Renal cortex interstitium (tissue), 11 donors: ENCODE results near the gene CCNG1. TPM values are rescaled to one million over a fixed set of nuclear protein-coding genes. Genes with fewer than 3 reads are reported as not detected.
"Not testable (repeated sequence)": the region's sequence is repeated elsewhere in the genome, so short reads cannot be mapped to it uniquely, and the experiment has no call there.

Experiments
- DNase-seq, 11 donors: peaks; one replicate each; pipeline ENCODE4 v3.0.0-alpha.2; 2013; ENCODE audit warnings: low read depth in 9 of 11, low spot score in 4 of 11; ENCODE audit errors: extremely low read depth in 1 of 11
- polyA plus RNA-seq, 3 donors: library from polyadenylated mRNA; unstranded; fragments of 120-200 nt; gene quantifications; one replicate each; pipeline ENCODE4 v1.2.1, GENCODE V29; 2013; ENCODE audit not compliant: insufficient read length in 3 of 3

The CCNG1 gene
- polyA plus RNA-seq, 3 donors, result 178 to 247 (median 199) TPM

DNA sequence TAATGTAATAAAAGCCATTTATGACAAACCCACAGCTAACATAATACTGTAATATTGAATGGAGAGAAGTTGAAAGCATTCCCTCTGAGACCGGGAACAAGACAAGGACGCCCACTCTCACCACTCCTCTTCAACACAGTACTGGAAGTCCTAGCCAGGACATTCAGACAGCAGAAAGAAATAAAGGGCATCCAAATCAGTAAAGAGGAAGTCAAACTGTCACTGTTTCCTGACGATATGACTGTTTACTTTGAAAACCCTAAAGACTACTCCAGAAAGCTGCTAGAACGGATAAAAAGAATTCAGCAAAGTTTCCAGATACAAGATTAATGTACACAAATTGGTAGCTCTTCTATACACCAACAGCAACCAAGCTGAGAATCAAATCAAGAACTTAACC, 11.3 kb upstream of the CCNG1 start:
- DNase-seq, result not testable (repeated sequence)

DNA sequence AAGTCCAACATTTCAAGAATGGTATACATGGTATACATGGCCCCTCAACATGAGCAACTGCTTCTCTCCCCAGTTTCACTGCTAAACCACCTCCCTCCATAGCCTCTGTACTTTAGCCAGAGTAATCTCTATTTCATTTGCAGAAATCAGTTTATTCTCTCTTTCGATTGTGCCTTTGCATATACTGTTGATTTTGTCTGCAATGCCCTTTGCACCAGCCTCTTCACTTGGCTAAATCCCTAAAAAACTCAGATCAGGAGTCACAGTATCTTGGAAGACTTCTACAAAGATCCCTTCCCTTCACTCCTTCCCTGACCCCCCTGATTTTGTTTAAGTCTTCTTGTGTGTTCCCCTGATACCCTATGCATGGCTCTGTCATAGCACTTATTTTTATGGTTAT, 4.9 kb upstream of the CCNG1 start:
- no peak for DNase-seq

DNA sequence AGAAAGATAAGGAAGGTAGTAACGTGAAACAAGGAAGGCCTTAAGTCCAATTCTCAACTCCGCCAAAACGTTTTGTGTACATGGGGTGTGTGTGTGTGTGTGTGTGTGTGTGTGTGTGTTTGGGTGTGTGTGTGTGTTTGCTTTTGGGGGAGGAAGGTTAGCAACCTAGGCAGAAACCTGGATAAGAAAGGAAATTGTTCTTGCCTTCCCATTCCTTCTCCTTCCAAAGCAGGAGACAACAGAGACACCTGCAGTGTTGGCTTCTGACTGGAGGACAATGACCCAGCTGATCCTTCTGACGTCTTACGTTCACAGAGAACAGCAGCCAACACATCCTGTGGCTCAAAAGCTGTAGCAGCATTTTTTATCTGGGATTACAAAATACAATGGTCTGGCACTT, 4.1 kb upstream of the CCNG1 start:
- no peak for DNase-seq

DNA sequence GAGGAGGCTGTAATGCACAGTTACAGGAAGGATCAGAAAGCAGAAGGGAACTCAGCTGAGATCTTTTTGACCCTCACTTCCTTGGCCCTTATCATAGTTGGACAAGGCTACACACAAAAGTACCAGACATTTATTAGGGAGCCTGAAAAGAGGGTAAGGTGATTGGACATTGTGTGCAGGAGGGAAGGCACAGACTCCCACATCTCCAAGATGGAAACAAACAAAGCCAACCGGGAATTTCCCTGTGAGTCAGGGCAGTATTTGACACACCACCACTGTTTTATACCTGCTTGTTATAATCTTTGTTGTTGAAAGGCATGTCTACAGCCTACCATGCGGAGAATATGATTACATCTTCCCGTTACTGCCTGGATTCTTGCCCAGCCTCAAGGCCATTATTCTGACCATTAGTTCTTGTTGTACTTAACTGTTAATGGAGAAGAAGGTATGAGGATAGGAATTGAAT, 3.0 kb upstream of the CCNG1 start:
- DNase-seq, result no peak

DNA sequence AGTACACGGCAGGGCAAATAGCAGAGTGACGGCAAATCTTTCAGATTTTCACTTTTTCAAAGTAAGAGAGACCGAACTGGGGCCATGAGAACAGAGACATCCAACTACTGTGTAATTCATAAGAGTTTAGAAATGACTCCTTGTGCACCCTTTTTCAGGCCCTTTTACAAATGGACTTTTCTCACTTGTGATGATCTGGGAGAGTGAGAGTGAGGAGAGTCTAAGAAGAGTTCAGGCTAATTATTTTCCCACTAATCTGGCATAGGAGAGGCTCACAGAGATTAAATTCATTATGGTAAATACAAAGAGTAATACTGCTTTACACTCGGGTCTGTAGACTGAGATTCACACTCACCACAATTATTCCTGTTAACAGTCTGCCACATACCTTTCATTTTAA, 880 bp upstream of the CCNG1 start:
- no peak for DNase-seq

DNA sequence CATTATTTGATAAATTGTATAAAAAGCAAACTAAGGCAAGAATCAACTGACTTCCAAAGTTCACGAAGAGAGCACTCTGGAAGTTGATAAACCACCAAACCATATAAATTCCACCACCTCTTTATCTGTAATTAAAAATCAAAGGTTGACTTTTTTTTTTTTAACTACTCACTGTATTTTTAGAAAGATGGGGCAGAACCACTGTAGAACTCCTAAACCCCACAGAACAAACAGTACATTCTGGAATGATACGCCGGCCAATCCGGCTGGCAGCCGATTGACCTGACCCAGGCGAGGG, 435 bp upstream of the CCNG1 start:
- DNase-seq, result peak in 1 of 11 donors; percentile 18

DNA sequence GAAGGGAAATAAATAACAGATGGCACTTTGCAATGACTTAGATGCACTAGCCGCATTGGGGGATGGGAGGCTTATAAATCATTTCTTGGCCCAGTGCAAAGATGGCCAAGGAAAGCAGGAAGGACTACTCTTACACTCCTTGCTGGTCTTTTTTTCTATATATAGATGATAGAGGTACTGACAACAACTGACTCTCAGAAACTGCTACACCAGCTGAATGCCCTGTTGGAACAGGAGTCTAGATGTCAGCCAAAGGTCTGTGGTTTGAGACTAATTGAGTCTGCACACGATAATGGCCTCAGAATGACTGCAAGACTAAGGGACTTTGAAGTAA, 1.7 kb downstream of the CCNG1 start:
- DNase-seq, result peak in 1 of 11 donors; percentile 0

DNA sequence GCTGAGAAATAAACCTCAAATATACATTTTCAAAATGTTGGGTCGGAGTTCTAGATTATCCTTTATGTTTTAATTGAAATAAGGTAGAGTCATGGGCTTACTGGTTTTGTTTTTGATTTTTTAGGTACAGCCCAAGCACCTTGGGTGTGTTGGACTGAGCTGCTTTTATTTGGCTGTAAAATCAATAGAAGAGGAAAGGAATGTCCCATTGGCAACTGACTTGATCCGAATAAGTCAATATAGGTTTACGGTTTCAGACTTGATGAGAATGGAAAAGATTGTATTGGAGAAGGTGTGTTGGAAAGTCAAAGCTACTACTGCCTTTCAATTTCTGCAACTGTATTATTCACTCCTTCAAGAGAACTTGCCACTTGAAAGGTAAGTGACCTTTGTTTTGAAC, 3.6 kb downstream of the CCNG1 start:
- DNase-seq, result no peak

DNA sequence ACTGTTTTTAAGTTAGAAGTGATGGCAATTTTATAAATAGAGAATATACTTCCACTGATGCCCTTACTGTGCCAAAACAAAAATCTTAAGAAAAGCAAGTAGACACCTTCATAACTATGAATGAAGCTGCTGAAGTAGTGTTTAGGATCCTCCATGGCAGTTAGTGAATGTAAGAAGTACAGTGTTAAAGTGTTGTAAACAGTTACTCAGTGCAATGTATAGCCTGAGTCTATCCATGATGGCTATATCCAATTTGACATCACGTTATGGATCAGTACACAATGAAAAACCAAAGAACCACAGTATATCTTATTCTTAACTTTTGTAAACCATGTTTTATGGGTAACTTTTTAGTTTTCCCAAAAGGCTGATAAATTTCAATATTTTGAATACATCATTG, 7.1 kb downstream of the CCNG1 start:
- no peak for DNase-seq

DNA sequence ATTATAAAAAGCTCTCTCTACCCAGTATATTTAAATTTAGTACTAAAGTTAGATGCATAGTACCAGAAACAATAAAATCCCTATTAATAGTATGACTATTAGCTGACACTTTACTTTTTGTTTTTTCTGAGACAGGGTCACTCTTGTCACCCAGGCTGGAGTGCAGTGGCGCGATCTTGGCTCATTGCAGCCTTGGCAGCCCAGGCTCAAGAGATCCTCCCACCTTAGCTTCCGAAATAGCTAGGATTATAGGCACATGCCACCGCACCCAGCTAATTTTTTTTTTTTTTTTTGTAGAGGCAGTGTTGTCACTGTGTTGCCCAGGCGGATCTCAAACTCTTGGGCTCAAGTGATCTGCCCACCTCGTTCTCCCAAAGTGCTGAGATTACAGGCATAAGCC, 8.0 kb downstream of the CCNG1 start:
- no peak for DNase-seq

DNA sequence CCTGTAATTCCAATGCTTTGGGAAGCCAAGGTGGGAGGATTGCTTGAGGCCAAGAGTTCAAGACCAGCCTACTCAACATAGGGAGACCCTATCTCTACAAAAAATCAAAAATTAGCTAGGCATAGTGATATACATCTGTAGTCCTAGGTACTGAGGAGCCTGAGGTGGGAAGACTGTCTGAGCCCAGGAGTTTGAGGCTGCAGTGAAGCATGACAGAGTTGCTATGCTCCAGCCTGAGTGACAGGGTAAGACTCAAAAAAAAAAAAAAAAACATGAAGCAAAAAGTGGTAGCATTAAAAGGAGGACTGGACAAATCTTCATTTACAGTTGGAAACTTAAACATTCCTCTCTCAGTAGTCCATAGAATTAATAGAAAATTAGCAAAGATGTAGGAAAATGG, 9.8 kb downstream of the CCNG1 start:
- no peak for DNase-seq

DNA sequence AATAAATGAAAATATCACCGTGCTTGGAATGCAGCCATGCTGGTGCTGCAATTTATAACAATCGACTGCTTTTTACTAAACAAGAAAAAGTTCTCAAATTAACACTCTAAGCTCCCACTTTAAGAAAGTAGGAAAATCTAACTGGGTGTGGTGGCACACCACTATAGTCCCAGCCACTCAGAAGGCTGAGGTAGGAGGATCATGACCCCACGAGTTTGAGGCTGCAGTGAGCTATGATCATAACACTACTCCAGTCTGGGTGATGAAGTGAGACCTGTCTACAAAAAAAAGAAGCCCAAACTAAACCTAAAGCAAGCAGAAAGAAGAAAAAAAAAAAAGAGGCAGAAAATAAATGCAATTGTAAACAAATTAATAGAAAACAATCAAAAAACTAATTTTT, 10.5 kb downstream of the CCNG1 start:
- no peak for DNase-seq

DNA sequence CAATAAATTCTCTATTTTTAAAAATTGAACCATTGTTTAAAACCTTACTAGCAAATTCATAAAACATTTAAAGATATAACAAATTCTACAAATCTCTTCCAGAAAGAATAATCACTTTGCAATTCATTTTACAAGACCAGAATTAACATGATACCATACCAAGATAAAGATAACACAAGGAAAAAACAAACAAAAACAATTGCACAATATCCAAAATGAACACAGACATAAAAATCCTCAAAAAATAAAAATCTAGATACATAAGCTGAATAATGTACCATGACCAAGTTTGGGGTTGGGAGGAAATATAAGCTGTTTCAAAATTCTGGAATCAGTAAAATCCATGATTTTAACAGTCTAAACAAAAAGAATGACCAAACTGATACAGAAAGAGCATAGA, 11.1 kb downstream of the CCNG1 start:
- DNase-seq, result no peak

DNA sequence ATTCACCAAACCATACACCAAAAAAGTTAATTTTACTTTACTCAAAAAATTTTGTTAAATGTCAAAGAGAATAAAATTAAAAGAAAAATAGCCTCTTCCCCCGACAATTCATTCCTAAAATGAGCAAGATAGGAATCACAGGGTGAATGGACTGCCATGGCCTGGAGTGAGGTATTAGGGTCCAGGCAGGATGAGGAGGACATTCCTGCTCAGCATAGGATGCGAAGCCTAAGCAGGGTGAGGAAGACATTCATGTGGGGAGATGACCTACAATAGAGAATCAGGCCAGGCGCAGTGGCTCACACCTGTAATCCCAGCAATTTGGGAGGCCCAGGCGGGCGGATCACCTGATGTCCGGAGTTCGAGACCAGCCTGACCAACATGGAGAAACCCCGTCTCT, 14.1 kb downstream of the CCNG1 start:
- DNase-seq, result no peak

DNA sequence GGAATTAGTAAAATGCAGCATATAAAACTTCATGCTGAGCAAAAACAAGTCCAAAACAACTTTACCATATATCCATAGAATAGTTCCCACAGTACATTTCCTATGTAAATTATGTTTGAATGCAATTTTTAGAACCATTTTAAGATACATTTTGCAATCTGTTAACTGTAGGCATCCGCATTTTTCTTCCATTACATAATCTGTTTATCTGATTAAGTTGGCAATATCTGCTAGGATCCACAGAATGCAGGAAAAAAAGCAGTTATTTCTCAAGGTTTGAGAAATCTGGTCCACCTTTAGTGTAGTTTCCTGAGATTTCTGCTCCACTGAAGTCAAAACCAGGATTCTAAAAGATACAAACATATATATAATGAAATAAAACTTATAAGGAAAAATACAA, 16.3 kb downstream of the CCNG1 start:
- no peak for DNase-seq

DNA sequence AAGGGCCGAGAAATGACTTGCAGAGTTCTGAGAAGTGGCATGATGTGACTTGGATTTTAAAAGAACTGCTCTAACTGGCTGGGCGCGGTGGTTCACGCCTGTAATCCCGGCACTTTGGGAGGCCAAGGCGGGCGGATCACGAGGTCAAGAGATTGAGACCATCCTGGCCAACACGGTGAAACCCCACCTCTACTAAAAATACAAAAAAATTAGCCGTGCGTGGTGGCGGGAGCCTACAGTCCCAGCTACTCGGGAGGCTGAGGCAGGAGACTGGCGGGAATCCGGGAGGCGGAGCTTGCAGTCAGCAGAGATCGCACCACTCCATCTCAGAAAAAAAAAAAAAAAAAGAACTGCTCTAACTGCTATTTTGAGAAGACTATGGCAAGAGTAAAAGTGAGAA, 18.0 kb downstream of the CCNG1 start:
- DNase-seq, result not testable (repeated sequence)

DNA sequence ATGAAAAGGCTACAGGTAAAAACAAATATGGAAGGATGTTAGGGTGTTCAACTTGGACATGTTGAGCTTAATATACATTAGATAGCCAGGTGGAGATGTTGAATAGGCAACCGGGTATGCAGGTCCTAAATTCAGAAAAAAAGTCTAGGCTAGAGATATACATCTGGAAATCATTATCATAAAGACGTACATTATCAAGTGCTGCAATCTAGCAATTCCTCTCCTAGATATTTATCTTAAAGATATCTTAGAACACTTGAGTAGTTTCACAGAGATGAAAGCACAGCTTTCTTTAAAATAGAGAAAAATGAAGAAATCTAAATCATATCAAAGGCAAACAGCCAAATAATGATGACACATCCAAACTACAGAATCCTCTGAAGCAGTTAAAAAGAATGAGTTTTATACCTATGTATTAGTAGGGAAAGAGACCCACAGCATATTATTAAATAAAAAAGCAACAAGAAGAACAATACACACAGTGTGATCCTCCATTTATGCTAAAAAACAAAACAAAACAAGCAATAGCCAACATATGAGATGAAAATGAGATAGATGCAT, 18.7 kb downstream of the CCNG1 start:
- DNase-seq, result no peak

DNA sequence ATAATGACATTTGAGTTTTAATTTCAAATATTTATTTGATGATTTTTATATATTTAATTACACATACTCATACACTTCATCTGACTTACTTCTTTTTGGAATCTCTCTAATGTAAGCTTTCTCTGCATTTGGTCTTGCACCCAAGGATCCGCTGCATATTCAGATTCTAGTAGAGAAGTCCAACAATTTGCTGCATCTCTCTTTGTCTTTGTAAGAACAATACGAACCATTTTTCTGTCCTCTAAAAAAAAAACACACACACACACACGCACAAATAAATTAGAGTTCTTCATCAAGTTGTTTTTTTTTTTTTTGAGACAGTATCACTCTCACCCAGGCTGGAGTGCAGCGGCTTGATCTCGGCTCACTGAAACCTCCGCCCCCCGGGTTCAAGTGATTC, 19.4 kb downstream of the CCNG1 start:
- DNase-seq, result no peak

DNA sequence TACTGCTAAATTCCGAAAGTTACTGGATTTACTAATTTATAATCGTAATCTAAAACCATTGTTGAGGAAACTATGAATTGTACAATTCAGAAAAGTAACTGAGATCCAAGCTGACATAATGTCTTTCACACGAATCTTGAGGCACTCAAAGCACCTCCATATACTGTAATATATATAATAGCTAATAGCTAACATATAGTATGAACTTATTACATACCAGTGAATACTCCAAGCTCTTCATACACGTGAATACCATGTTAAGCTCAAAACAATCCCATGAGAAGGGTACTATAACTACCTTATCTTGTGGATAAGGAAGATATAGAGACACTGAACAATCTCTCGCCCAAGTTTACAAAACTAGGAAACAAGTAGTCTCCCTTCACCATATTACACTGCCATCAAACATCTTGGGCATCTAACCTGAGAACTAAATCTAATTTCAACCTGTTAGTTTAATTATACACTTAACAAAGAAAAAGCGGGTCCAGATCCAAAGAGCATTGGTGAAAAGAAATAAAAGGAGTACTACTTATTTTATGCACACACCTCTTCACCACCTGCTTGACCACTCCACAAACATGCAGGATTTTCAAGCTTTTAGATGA, 21.5 kb downstream of the CCNG1 start:
- no peak for DNase-seq

DNA sequence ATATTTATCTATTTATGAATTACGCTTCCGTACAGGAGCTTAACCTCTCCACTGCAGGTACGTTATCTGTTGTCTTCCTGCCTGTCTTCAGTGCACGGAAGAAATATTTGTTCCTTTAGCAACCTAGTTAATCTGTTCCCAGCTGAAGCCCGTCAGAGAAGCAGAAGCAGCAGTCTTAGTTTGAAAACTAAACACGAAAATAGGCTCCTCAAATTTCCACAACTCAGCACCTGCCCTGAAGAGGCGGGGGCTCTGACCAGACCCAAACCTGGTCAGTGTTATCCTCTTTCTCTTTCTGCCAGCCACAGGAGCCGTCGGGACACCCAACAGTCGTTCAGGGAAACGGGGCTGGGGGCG, 22.0 kb downstream of the CCNG1 start:
- DNase-seq, result peak in 1 of 11 donors; percentile 40

DNA sequence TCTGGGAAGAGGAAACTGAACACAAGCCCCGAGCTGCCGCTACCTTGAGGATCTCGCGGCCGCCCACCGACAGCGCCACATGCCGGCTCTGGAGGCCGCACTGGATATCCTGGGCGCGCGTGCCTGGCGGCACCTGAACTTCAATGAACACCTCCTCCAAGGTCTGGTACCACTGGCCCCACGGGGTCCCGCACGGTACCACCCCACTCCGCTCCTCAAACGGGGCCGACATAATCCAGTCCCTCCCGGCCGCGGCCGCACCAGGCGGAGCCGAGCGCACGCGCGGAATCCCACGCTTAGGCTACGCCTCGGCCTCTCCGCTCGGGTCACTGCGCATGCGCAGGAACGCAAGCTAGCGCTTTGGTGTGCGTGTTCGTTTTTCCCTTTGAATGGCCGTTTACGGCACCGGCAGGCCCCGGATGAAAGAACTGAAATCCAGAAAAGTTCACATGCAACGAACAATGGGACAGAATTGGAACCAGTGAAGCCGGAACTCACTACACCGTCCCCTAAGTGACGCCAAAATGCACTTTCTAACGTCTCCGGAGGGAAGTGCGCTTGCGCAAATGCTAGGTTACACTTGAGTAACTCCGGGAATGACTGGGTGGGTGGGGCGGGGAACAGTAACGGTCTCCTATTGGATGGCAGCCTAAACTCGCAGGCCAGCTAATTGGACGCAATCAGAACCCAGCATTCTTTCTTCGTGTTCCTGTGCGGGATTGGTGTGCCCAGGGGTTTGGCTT, 22.6 kb downstream of the CCNG1 start, which contains the start of gene NUDCD2:
NUDCD2 (minus strand) TSS at position 284 of the 743 bp plus-strand sequence; CDS start at position 232, 52 bp downstream.
- DNase-seq, result peak; percentile 94 to 99 (median 97)
